Measurements from ENCODE around the gene VSTM1. TPM values are rescaled to one million over a fixed set of nuclear protein-coding genes. Genes with fewer than 3 reads are reported as not detected.

Gene VSTM1, protein sequence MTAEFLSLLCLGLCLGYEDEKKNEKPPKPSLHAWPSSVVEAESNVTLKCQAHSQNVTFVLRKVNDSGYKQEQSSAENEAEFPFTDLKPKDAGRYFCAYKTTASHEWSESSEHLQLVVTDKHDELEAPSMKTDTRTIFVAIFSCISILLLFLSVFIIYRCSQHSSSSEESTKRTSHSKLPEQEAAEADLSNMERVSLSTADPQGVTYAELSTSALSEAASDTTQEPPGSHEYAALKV
- total RNA-seq: not detected

DNA sequence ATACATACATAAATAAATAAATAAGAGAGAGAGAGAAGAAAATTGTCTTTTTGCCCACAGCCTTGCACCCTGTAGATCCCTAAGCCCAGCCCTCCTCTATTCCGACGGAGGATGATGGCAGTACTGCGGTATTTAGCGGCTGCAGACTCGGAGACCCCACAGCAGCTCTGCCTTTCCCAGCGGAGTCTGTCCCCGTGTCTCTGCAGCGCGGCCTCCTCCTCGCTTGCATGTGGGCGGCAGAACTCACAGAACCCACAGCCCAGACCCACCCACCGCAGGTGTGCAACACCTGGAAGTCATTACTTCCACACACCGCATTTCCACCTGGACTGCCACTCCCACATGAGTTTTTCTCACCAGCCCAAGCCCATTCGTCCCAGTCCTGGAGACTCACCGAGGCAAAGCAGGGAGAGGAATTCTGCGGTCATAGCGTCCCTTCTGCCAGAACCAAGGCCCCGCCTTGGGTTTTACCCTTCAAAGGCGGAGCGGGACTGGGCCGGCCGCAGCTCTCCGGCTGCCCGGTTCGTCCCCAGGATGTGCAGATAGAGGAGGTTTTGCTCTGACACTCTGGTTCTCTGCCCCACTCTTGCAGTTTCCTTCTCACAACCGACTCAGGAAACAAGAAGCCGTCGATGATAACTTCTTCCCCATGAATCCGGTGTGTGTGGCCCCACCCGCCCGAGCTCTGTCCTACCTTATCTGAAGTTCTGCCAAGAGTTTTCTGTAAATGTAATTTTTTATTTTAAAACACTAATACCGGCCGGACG lies at the start of gene VSTM1:
Gene VSTM1 (minus strand): TSS at position 548 of the 767 bp plus-strand sequence. CDS start 120 bp downstream, at position 428.
- TF ChIP-seq CTCF (IDR thresholded peaks at IDR 0.05) (no peak), EP300 (IDR thresholded peaks at IDR 0.05) (no peak), POLR2A (IDR thresholded peaks at IDR 0.05) (no peak), POLR2AphosphoS5 (IDR thresholded peaks at IDR 0.05) (no peak)
- H3K9me3 ChIP-seq: no peaks in the 10 kb centered on the region
- no peak for DNase-seq (ENCODE audit: low spot score in 2 of 2)
- H3K27ac ChIP-seq: no peak within 1 kb of the TSS
- 77% methylated on average over 34 of the region's 34 CpGs for WGBS
- H3K4me3 ChIP-seq: no peak within 1 kb of the TSS
- no peaks in the 10 kb centered on the region for H3K4me1 ChIP-seq
- H3K27me3 ChIP-seq: peaks cover 18% of the 10 kb centered on the region
- H3K36me3 ChIP-seq: no peaks in the 10 kb centered on the region

GRCh38 chr19:54109651-54110050 lies 46.0 kb upstream of the VSTM1 start:
- Histone ChIP-seq H3K27me3 (no peaks in the 10 kb centered on the region), H3K9me3 (no peaks in the 10 kb centered on the region), H3K4me3 (no peak overlapping the region), H3K4me1 (peaks cover 8% of the 10 kb centered on the region), H3K27ac (no peak overlapping the region), H3K36me3 (peaks cover 63% of the 10 kb centered on the region)
- DNase-seq (ENCODE audit: low spot score in 2 of 2): no peak
- WGBS: 73% methylated on average over 6 of the region's 6 CpGs
- TF ChIP-seq POLR2AphosphoS5 (IDR thresholded peaks at IDR 0.05) (no peak), POLR2A (IDR thresholded peaks at IDR 0.05) (no peak), CTCF (IDR thresholded peaks at IDR 0.05) (no peak), EP300 (IDR thresholded peaks at IDR 0.05) (no peak)

DNA sequence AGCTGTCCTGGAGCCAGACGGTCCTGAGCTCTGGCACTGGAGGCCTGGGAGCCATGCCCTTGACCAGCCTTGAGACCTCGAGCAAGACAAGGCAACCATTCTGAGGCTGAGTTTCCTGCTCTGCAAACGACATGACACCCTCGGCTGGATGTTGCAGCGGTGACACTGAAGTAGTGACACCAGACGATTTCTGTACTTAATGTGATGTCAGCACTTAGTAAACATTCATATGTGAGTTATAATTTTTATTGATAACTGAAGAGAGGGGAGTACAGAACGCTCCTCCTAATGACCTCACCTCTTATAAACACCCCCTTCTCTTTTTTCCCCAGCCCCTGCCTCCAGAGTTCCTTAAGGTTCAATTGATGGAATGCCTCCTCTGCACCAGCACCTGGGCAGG lies 44.8 kb upstream of the VSTM1 start:
- DNase-seq (ENCODE audit: low spot score in 2 of 2): no peak
- no peak overlapping the region for H3K27ac ChIP-seq
- 70% methylated on average over 7 of the region's 7 CpGs for WGBS
- no peaks in the 10 kb centered on the region for H3K9me3 ChIP-seq
- H3K4me3 ChIP-seq: no peak overlapping the region
- peaks cover 4% of the 10 kb centered on the region for H3K4me1 ChIP-seq
- no peaks in the 10 kb centered on the region for H3K27me3 ChIP-seq
- peaks cover 63% of the 10 kb centered on the region for H3K36me3 ChIP-seq
- TF ChIP-seq POLR2A (IDR thresholded peaks at IDR 0.05) (no peak), EP300 (IDR thresholded peaks at IDR 0.05) (no peak), CTCF (IDR thresholded peaks at IDR 0.05) (no peak), POLR2AphosphoS5 (IDR thresholded peaks at IDR 0.05) (no peak)

DNA sequence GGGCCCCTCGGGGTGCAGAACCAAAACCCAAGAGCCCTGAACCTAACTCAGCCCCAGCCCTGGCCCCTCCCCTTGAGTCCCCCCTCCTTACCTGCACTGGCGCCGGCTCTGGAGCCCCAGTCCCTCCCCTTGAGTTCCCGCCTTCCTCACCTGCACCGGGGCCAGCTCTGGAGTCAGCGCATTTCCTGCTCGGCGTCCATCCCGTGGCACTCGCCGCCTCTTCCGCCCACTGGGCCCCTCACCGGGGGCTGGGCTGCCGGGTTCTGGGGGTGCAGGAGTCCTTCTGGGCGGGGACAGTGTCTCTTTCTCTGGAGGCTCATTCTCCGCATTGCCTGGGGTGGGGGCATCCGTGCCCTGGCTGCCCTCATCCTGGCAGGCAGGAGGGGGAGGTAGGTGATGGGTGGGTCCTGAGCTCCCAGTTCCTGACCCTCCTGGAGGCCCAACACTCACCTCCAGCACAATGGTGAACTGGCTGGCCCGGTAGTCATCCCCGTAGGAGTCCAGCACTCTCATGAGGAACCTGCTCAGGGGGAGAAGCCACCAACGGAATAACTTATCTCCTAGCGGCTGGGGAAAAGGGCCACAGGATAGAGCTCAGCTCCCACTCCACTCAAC lies 44.3 kb upstream of the VSTM1 start:
- peaks cover 63% of the 10 kb centered on the region for H3K36me3 ChIP-seq
- WGBS: 75% methylated on average over 17 of the region's 21 CpGs
- DNase-seq (ENCODE audit: low spot score in 2 of 2): no peak

More for the DNA sequence above, 44.3 kb upstream of the VSTM1 start:
- Histone ChIP-seq H3K4me3 (no peak overlapping the region), H3K4me1 (peaks cover 9% of the 10 kb centered on the region), H3K27me3 (no peaks in the 10 kb centered on the region), H3K27ac (no peak overlapping the region), H3K9me3 (no peaks in the 10 kb centered on the region)
- TF ChIP-seq POLR2AphosphoS5 (IDR thresholded peaks at IDR 0.05) (no peak), EP300 (IDR thresholded peaks at IDR 0.05) (no peak), POLR2A (IDR thresholded peaks at IDR 0.05) (no peak), CTCF (IDR thresholded peaks at IDR 0.05) (no peak)
